Activated CD8-positive, alpha-beta memory T cell treated with anti-CD3 and anti-CD28 coated beads, Interleukin-2, amount 50 U/mL, for 4 hours (primary cell): Measurements from ENCODE around the gene DOCK9.

Source experiments
- DNase-seq: peaks from one replicate; pipeline ENCODE4 v3.0.0-alpha.2; 2020

The DOCK9 gene

DNA sequence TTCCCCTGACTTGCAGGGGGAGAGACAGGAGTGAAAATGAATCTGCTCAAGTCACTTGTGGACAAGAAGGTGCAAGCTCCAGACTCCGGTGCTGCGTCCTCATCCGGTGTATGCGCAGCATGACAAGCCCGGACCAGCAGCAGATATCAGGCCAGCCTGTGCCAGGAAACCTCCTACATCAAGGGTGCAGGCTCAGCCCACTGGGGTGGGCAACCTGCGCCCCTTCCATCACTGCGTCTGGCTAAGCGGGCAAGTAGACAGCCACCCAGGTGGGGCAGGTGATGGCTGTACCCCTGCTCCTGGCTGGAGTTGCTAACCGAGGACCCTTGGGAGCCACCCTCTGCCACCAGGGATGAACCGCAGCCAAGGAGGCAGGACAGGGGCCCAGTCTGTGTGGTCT is 192.5 kb downstream of the DOCK9 start:
- DNase-seq, result no peak

- DNase-seq, result no peak
Observed at GRCh38 chr13:98784666-98785065, 193.2 kb downstream of the DOCK9 start.

GRCh38 chr13:98783856-98784478 is 193.9 kb downstream of the DOCK9 start:
- DNase-seq, result no peak

DNA sequence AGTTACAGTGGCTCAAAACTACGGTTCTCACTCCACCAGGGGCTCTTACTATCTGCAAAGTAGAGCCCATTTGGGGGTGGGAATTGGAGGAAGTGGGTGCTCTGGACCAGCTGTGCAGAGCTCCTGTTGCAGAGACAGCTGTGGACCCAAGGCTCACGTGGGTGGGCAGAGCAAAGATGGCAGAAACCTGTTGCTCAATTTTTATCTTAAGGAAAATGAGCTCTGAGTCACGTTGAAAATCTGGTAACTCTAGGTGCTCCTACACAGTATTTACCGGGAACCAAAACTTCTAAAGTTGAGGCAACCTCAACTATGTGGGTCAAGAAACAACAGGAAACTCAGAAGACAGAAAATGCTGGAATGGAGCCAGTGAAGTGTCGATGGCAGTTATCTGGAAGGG is 195.2 kb downstream of the DOCK9 start:
- DNase-seq, result no peak

DNA sequence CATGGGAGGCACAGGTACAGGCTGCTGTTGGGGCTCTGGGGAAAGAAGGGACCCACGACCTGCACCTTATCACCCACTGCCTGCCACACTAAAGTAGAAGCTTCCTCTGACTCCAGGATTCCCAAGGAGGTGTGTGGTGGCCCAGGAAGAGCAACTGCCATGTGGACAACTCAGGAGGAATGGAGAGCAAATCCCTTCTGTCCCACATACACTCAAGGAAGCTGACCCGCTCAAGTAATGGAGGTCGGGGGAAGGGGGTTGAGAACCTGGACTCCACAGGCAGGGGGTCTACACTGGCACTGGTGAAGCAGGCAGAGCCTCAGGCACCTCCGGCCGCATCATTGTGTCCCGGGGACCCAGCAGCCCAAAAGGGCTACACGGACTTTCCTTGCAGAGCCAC is 196.0 kb downstream of the DOCK9 start:
- no peak for DNase-seq

DNA sequence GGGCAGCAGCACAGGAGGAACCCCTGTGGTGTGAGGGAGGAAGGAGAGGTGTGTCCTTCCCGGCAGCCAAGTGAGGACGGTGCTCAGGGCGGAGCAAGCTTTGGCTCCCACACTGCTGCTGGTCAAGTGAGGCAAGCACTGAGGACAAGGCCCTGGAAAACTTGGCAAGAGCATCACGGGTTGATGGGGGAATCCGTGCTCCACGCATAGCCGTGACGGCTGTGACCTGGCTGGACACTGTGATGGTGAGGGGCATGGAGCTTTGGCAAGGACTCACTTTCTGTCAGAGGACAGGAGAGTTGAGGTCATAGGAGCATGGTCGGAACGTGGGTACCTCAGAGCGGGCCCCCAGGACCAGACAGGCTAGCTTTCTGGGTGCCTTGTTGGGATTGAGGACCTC is 196.4 kb downstream of the DOCK9 start:
- DNase-seq, result no peak

- no peak for DNase-seq
Observed at GRCh38 chr13:98781045-98781444, 196.8 kb downstream of the DOCK9 start.

- no peak for DNase-seq
Observed at GRCh38 chr13:98780451-98780850, 197.4 kb downstream of the DOCK9 start.

DNA sequence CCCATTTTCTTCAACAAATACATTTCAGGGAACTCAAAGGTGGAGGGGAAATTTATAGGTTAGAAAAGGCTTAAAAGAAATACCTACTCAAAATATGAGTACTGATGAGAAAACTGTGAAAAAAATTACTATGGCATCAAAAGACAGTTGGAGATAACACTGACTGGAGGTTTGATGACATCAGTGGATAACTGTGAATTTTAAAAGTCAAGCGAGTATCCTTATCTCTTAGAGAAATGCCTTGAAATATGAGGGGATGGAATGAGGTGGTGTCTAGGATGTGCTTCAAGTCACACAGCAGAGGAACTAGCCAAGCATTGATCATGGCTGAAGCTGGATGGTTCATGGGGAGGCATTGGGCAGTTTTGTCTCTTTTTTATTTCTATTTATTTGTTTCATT is 198.2 kb downstream of the DOCK9 start:
- no peak for DNase-seq

DNA sequence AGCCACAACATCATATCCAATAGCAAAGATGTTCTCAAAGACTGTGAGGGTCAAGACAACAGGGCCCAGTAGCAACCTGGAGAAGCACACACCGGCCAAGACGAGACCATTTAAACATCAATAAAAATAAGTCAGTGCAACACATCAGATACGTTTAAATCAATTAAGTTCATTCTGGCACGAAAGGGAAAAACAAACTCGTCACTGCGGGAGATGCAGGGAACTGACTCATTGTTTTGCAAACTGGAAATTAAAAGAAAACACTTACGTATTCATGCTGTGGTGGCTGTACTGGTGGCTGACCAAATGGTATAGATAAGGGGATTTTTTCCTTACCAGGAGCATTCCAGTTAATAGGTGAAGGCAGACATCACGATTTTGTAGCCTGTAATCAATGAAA is 199.1 kb downstream of the DOCK9 start:
- DNase-seq, result no peak

DNA sequence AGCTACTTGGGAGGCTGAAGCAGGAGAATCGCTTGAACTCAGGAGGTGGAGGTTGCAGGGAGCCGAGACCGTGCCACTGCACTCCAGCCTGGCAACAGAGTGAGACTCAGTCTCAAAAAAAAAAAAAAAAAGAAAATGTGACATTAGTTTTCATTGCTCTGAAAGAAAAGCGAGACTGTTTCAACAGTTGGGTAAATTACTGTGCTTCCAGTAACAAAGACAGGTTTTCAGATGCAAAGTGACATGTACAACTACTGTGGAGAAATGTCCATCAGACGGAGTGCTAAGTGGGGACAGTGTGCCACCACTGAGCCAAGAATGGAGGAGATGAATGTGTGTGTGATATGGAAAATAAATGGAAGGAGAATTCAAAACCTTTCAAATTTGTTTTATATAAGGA is 201.2 kb downstream of the DOCK9 start:
- no peak for DNase-seq

- no peak for DNase-seq
Observed at GRCh38 chr13:98775844-98776598, 201.8 kb downstream of the DOCK9 start.

DNA sequence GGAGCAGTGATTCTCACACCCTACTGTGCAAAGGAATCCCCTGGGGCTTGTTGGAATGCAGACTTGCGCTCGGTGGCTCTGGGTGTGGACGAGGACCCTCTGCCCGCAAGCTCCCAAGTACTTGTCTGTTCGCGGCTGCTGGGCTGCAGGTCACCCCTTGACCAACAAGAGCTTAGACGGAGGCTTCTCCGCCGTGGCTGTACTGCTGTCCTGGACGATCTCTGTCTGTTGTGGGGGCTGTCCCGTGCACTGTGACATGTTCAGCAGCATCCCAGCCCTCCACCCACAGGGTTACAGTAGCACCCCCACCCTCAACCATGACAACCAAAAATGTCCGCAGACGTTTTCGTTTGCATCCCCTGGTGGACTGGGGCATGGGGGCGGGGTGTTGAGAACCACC is 202.5 kb downstream of the DOCK9 start:
- DNase-seq, result no peak

GRCh38 chr13:98774776-98775175 is 203.1 kb downstream of the DOCK9 start:
- no peak for DNase-seq

GRCh38 chr13:98773921-98774320 is 203.9 kb downstream of the DOCK9 start:
- DNase-seq, result no peak

DNA sequence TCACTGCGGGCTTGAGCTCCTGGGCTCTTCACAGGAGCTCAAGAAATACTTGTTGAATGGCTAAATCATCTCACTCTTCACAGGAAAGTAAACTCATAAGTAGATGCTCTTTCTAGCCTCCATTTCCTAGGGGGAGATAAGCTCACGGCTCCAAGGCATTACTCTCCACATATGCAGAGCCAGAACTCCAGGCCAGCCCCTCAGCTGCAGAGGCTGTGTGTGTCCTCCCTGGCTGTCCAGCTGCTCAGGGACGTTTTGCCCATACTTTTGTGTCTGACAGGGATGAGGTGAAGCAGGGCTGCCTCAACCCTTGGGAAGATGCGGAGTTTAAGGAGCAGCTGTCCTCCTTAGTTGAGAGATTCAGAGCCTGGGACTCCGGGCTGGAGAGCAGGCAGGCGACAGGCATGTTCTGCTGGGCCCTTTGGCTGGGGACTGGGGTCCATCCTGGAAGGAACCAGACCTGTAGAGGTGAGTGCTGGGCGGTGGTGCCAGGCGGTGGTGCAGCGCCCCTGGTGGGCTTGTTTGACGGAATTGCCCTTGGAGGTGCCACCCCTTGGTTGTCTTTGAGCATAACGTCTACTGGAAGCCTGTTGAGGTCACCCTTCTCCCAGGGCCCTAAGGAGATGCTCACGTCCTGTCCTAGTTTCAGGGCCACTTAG is 204.9 kb downstream of the DOCK9 start:
- no peak for DNase-seq

GRCh38 chr13:98771838-98772611 is 205.8 kb downstream of the DOCK9 start:
- no peak for DNase-seq

DNA sequence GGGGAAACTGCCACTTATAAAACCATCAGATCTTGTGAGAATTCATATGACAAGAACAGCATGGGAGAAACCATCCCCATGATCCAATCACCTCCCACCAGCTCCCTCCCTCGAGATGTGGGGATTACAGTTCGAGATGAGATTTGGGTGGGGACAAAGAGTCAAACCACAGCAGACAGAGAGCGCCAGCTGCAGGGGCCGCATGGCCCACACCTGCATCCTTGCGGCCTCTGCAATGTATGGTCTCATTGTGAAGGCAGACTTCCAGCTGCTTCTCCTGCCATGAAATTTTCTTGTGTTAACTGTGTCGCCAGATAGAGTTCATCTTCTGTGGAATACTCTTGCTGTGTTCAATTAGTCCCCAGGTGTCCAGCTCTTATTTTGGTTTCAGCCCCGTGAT is 208.1 kb downstream of the DOCK9 start:
- DNase-seq, result no peak

DNA sequence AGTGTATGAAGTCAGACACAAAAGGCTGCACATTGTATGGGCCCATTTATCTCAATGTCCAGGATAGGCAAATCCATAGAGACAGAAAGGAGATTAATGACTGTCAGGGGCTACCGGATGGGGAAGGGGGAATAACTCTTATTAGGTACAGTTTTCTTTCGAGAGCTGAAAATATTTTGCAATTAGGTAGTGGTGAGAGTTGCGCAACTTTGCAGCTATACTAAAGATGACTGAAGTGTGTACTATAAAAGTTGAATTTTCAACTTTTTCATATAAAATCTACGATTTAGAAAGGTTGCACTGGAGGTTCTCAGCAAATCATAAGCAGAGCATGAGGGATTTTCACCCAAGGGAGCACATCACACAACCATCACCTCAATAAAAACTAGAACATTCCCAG is 209.3 kb downstream of the DOCK9 start:
- no peak for DNase-seq

DNA sequence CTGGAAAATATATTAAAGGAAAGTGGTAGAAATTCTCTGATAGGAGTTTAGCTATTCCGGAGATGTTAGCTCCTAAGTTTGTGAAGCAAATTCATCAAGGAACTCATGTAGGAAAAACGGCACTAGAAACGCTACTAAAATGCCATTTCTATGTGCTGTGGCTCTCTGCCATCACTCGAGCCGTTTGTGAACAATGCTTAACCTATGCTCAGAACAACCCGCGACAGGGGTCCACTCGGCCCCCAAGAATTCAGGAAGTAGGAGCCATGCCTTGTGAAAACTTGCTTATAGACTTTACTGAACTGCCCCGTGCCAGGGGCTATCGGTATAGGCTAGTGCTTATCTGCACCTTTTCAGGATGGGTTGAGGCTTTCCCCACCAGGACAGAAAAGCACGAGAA is 211.2 kb downstream of the DOCK9 start:
- no peak for DNase-seq

DNA sequence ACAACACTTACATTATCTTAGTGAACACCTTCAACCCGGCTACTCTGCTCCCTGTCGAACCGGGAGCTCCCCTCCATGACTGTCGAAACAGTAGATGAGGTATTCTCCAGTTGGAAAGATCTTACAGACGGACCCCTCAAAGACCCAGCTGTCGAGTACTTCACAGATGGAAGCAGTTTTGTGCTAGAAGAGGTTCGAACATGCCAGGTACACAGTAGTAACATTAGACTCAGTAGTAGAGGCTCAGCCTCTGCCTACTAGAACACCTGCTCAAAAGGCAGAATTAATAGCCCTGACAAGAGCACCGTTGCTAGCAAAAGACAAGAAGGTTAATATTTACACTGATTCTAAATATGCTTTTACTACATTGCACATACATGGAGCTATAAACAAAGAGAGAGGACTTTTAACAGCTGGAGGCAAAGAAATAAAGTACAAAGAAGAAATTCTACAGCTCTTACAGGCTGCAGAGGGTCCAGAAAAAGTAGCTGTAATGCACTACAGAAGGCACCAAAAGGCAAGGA is 211.8 kb downstream of the DOCK9 start:
- no peak for DNase-seq

- DNase-seq, result no peak
Observed at GRCh38 chr13:98761986-98762616, 215.8 kb downstream of the DOCK9 start.
